ENCODE results near the gene ATP6AP1.

ATP6AP1 gene

DNA sequence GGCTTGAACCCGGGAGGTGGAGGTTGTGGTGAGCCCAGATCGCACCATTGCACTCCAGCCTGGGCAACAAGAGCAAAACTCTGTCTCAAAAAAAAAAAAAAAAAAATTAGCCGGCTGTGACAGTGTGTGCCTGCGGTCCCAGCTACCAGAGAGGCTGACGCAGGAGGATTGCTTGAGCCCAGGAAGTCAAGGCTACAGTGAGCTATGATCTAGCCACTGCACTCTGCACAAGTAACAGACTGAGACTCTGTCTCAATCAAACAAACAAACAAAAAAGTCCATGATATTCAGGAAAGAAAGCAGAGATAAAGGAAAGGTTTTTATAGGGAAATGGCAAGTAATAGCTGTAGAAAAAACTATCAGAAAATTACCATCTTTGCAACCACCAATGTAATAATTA is 52.7 kb downstream of the ATP6AP1 start:
- TF ChIP-seq BHLHE40 (IDR thresholded peaks at IDR 0.05; ENCODE audit: borderline replicate concordance) (no peak), FOXA1 (IDR thresholded peaks at IDR 0.05) (no peak), SUZ12 (IDR thresholded peaks at IDR 0.05) (no peak), CTBP1 (IDR thresholded peaks at IDR 0.05; ENCODE audit: borderline replicate concordance) (no peak), TARDBP (IDR thresholded peaks at IDR 0.05) (no peak), FOXM1 (IDR thresholded peaks at IDR 0.05; ENCODE audit: borderline replicate concordance) (no peak), HDGF (IDR thresholded peaks at IDR 0.05; ENCODE audit: borderline replicate concordance) (no peak), ARNT (IDR thresholded peaks at IDR 0.05) (no peak), L3MBTL2 (conservative IDR thresholded peaks at IDR 0.05) (no peak)
- TF ChIP-seq, protein P1, sequence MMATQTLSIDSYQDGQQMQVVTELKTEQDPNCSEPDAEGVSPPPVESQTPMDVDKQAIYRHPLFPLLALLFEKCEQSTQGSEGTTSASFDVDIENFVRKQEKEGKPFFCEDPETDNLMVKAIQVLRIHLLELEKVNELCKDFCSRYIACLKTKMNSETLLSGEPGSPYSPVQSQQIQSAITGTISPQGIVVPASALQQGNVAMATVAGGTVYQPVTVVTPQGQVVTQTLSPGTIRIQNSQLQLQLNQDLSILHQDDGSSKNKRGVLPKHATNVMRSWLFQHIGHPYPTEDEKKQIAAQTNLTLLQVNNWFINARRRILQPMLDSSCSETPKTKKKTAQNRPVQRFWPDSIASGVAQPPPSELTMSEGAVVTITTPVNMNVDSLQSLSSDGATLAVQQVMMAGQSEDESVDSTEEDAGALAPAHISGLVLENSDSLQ (IDR thresholded peaks at IDR 0.05) = no peak
- CTCF ChIA-PET = no interaction called here
- POLR2A ChIA-PET = interaction anchor here (2.4 kb wide), 1 partner anchor 8 kb away, joined by 15 read pairs; the partner anchor contains the start of gene SLC10A3
- no peak for DNase-seq (ENCODE audit: extremely low spot score)

DNA sequence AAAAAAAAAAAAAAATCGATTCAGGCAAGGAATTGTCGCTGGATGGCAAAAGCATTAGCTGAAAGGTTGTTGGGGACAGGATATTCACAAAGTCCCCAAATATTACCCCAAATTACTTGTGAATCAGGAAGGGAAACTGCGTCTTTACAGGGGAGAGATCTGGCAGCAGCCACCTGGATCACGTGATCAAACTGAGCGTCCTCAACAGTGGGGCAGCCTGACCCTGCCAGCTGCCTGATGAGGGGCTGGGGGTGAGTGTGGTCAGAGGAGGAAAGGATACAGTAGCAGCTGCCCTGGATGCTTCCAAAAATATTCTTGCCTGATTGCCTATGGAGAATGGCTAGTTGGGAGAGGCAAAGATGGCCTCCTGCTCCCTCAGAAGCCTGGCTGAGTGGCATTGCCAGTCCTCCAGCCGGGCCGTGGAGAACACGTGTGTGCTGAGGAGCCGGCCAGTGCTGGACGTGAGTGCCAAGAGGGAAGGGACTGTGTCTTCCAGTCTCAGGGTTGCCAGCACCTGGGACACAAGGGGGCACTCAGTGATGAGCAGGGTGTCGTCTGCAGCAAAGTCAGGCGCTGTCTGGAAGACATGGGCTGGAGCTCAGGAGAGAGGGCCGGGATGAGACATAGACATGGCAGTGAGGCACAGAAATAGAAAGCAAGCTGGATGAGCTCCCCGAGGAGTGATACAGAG is 53.6 kb downstream of the ATP6AP1 start:
- POLR2A ChIA-PET = interaction anchor here (0.7 to 1.4 kb wide), 2 partner anchors 8 to 85 kb away, joined by 3 read pairs; partner anchors contain the start of gene SLC10A3
- DNase-seq (ENCODE audit: extremely low spot score) = no peak
- CTCF ChIA-PET = interaction anchor here (0.6 kb wide), 1 partner anchor 50 kb away, joined by 3 read pairs; no protein-coding TSS in a partner anchor
- no peak for TF ChIP-seq SP1 (IDR thresholded peaks at IDR 0.05)

DNA sequence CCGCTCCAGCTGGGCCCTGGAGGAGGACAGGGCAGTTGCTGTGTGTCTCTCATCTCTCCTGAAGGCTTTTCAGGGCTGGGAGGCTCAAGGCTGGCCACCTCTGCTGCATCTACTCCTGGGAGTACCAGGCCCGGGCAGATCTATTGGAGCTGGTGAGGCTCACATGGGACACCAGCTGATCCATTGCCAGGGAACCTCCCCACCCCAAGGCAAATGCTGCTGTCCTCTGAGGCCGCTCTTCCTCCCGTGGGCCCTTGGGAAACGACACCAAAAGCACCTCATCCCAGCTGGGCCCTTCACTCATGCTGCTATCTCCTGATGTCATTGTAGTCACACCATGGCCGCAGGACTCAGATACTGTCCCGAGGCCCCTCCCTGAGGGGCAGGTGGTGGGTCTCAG is 54.3 kb downstream of the ATP6AP1 start:
- no peak for DNase-seq (ENCODE audit: extremely low spot score)
- POLR2A ChIA-PET = interaction anchor here (1.4 kb wide), 1 partner anchor 85 kb away, joined by 3 read pairs; no protein-coding TSS in a partner anchor
- CTCF ChIA-PET = interaction anchor here (0.6 kb wide), 1 partner anchor 76 kb away, joined by 3 read pairs; no protein-coding TSS in a partner anchor

DNA sequence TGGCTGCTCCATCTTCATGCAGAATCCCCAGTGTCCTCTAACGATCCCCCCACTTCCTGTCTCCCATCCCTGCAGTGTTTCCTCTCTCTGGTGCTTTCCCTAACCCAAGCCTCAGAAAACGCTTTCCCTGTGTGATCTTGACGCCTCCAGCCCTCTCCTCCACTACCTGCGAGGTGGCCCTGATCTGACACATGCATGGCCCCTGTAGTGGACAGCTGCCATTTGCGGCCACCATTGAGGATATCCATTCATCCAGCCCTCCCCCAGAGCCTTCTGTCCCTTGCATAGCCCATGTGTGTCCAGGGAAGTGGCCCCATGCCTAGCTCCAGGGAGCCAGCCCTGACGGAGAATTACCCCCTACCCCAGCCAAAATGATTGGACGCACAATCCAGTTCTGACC is 54.8 kb downstream of the ATP6AP1 start:
- ChIA-PET CTCF (interaction anchor here (0.6 kb wide), 1 partner anchor 77 kb away, joined by 3 read pairs; no protein-coding TSS in a partner anchor), POLR2A (interaction anchor here (0.6 to 1.4 kb wide), 4 partner anchors 38 to 105 kb away, joined by 3 to 4 read pairs (median 3); partner anchors contain the start of gene RPL10)
- TF ChIP-seq ZNF384 (IDR thresholded peaks at IDR 0.05) = no peak
- TF ChIP-seq NFRKB (IDR thresholded peaks at IDR 0.05) = no peak
- TF ChIP-seq ARNT (IDR thresholded peaks at IDR 0.05) = no peak
- DNase-seq (ENCODE audit: extremely low spot score) = no peak

More for the DNA sequence above, 54.3 kb downstream of the ATP6AP1 start:
- no peak for TF ChIP-seq FOXM1 (IDR thresholded peaks at IDR 0.05; ENCODE audit: borderline replicate concordance)

DNA sequence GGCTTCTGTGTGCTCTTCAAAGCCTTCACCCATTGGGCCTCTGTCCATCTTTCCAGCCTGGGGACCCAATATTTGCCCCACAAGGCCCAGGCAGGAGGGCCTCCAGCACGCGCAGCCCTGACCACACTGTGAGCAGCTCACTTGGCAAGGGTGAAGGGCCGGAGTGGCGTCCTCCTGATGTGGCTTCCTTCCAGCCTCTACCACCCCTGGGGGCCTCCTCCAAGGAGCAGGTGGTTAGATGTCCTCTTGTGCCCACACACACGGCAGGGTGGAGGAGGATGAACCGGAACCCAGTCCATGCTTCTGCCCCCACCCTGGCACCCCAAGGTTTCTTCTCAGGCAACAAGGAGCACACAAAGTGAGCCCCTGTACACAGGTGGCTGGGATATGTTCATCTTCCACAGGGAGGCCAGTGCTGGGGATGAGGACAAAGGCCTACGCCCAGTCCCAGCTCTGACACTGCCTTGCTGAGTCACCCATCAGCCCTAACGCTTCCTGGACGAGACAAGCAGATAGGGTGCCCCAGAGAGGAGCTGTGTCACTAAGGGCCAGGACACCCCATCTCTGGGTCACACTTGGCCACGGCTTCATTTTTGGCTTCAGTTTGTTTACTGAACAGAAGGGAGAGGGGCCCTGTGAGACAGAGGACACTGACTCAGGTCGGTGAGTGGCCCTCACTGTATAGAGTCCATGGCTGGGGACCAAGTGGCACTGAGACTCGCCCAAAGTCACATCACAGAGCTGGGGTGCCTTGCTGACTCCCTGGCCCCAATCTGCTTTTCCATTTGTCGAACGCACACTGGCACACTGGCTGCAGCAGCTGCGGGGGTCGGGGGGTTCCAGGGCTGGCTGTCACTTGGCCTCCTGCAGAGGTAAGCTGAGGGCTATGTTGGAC is 56.0 kb downstream of the ATP6AP1 start:
- ChIA-PET CTCF (no interaction called here), POLR2A (interaction anchor here (1.4 kb wide), 1 partner anchor 87 kb away, joined by 4 read pairs; the partner anchor contains the start of gene RPL10)
- DNase-seq (ENCODE audit: extremely low spot score) = no peak
- no peak for TF ChIP-seq ZNF384 (IDR thresholded peaks at IDR 0.05)
- TF ChIP-seq SUZ12 (IDR thresholded peaks at IDR 0.05) = no peak
- no peak for TF ChIP-seq LEF1 (IDR thresholded peaks at IDR 0.05; ENCODE audit: borderline replicate concordance)

DNA sequence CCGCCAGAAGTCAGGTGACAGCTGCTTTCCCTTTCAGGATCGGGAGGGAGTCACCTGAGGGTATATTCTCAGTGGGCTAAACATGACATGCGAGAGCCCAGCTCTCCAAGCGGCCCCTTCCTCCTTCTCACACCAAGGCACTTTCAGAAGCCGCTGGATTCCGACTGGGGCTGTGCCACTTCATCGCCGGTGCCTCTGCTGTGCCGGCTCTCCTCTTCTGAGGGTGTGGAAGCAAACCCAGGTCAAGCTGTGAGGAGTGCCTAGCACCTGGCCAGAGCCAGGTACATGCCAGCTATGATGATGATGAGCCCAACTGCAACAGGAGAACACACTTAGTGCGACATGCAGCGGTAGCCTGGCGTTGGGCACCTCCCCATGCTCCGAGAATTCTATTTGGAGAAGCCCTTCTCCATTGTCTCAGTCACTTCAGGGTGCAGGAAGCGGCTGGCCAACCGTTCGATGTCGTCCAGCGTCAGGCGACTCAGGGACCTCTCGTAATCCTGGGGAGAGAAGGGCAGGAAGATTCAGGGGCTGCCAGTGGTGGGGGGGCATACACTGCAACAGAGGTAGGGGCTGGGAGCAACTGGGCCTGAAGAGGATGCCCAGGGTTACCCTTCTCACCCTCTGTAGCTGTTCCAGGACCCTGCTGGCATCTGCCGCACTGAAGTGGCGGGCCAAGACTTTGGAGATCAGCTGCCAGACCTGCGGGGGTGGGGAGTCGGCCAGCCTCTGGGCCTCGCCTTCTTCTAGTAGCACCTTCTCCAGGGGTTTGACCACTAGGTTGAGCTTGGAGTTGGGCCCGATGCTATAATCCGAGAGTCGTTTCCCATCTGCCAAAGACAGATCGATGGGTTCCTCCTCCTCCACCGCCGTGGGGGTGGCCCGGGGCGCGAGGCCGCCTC is 56.9 kb downstream of the ATP6AP1 start:
- DNase-seq (ENCODE audit: extremely low spot score) = no peak
- TF ChIP-seq BHLHE40 (IDR thresholded peaks at IDR 0.05; ENCODE audit: borderline replicate concordance) (no peak), HDGF (IDR thresholded peaks at IDR 0.05; ENCODE audit: borderline replicate concordance) (no peak), L3MBTL2 (conservative IDR thresholded peaks at IDR 0.05) (no peak; the same call in 1 of the 2 replicates), TARDBP (IDR thresholded peaks at IDR 0.05) (no peak), NFRKB (IDR thresholded peaks at IDR 0.05) (no peak), SUZ12 (IDR thresholded peaks at IDR 0.05) (no peak), FOXA1 (IDR thresholded peaks at IDR 0.05) (no peak), SP1 (IDR thresholded peaks at IDR 0.05) (no peak), ZNF384 (IDR thresholded peaks at IDR 0.05) (no peak), FOXM1 (IDR thresholded peaks at IDR 0.05; ENCODE audit: borderline replicate concordance) (no peak), FOXK2 (IDR thresholded peaks at IDR 0.05) (no peak), ARNT (IDR thresholded peaks at IDR 0.05) (no peak), LEF1 (IDR thresholded peaks at IDR 0.05; ENCODE audit: borderline replicate concordance) (no peak), ELF4 (IDR thresholded peaks at IDR 0.05) (no peak), CTBP1 (IDR thresholded peaks at IDR 0.05; ENCODE audit: borderline replicate concordance) (no peak)
- TF ChIP-seq, protein P1 (IDR thresholded peaks at IDR 0.05) = no peak
- POLR2A ChIA-PET = interaction anchor here (1.0 kb wide), 2 partner anchors 42 to 43 kb away, joined by 3 to 7 read pairs; no protein-coding TSS in a partner anchor
- CTCF ChIA-PET = no interaction called here

Measured in HEK293T (cell line).